Lung microvascular endothelial cell (primary cell): Measurements from ENCODE around the gene MFGE8. TPM values are rescaled to one million over a fixed set of nuclear protein-coding genes. Genes with fewer than 3 reads are reported as not detected.
A peak's percentile ranks its signal among the peaks of the same experiment; 100 is the strongest.

Source experiments
- DNase-seq, 2 donors: peaks; one replicate each; pipeline versions ENCODE4 v3.0.0 to v3.0.0-alpha.2; 2010; ENCODE audit warnings: low read depth in 2 of 2
- total RNA-seq: library from RNA; depleted of rRNA; stranded (reverse); fragments of >200 nt; gene quantifications from 2 replicates; pipeline ENCODE4 v1.2.1, GENCODE V29; 2014

Gene MFGE8
- total RNA-seq, 1 donor from 2014 or later, result 40.1 TPM

DNA sequence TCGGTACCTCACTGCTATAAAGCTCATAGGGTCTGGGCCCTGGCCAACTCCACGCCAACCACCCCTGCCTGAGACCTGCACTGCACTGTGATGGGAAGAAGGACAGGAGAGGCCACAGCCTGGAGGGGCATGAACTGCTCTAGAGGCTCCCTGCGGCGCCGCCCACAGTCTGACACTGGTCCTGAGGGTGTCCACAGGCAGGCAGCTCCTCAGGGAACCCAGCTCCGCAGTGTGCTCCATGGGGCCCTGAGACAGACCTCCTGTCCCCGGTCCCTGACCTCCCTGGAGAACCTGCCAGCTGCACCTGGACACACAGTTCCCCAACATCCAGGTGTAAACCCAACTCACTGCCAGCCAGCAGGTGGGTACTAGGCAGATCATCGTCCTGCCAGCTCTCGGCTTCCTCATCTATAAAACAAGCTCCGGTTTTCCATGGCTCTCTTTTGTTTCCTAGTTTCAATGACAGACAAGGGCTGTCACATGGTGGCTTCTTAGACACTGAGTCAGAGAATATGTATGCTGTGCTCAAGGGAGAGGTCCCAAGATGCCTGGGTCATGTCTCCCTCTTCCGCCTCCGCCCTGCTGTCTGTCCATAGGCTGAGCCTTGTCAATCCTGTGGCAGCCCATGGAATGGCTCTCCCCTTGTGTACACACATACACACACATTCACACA lies 12.7 kb downstream of the MFGE8 start:
- DNase-seq, result peak in 1 of 2 donors; percentile 51

- DNase-seq, result no peak
Measured at GRCh38 chr15:88899251-88899650, 13.9 kb downstream of the MFGE8 start.

DNA sequence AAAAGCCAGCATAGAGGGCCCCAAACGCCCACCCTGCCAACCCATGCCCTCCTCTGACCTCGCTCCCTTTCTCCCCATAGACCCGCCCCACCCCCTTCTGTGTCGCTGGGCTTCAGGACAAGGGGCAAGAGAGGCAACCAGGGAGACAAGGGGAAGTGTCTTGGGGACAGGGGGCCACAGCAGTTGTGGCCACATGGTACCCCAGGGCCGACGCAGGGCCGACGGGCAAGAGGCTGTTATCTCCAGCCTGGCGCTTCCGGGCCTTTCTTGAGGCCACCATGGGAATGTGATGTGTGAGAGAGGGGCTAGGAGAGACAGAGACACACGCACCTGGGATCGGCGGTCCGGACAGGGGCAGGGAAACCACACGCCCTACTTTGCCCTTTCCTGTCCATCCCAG lies 14.4 kb downstream of the MFGE8 start:
- DNase-seq, result no peak

- DNase-seq, result peak; percentile 64 to 87
Measured at GRCh38 chr15:88897456-88898194, 15.6 kb downstream of the MFGE8 start.

DNA sequence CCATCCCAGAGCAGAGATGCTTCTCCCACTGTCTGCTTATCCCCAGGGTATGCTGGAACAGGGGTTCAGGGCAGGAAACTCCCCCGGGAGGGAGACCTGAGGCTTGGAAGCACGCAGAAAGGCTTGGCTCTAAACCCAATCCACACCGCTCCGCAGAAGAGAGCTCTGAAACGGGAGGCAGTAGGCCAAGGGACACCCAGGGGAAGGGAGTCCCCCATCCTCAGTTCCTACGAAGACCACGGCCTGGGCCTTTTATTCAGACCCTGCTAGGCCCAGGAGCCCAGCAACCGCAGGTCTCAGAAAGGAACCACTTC lies 16.1 kb downstream of the MFGE8 start:
- DNase-seq, result no peak

DNA sequence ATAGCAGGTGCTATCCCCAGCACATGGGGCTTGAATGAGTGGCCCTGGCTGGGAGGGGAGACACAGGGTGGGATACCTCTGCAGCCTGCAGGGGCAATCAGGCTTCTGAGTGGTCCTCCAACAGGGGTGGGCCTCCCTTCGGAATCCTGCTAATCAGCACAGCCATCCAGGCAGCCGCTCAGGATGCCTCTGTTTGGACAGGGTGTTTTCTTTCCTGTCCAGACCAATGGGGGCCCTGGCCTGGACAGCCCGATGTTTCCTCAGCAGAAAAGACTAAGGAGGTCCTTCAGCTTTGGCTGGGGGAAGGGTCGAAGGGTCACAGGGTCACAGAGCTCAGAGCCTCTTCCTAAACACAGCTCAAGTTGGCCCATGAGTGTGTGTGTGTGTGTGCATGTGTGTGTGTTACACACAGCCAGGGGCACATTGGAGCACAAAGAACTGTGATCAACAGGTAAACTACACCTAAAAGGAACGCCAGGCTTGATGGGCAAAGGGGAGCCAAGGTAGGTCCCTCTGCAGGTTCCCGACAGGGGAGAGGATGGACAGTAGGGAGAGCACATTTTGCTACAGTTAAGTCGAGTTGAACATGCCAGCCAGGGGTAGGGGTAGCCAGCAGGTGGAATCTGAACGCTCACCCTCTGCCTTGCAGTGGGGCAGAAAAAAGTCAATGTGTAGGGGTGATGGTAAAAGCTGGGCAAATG lies 16.7 kb downstream of the MFGE8 start:
- peak; percentile 19 to 82 for DNase-seq

- peak; percentile 21 to 33 for DNase-seq
Measured at GRCh38 chr15:88894819-88895767, 18.1 kb downstream of the MFGE8 start, which contains the start of gene HAPLN3. HAPLN3 (minus strand) TSS chr15:88895544; CDS start chr15:88887298, 8,246 bp downstream.

DNA sequence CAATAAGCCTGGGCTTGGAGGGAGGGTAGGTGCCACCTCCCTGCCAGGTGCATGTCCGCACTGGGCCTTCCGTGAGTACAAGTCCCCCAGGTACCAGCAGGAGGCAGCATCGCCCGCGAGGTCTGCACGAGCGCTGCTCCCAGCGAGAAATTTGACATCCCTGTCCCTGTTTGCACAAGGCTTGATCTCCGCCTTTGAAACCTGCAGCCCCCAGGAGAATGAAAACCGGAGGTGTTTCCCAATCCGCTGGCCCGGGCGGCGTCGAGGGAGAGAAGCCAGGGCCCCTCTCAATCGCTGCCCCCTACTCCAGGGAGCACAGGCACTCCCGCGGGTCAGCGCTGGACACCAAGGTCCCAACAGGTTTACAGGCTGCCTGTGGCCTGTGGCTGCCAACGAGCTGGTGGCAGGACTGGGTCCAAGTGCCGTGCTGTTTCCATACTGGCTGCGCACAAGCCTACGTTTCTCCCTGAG lies 18.8 kb downstream of the MFGE8 start:
- DNase-seq, result peak; percentile 22 to 81

DNA sequence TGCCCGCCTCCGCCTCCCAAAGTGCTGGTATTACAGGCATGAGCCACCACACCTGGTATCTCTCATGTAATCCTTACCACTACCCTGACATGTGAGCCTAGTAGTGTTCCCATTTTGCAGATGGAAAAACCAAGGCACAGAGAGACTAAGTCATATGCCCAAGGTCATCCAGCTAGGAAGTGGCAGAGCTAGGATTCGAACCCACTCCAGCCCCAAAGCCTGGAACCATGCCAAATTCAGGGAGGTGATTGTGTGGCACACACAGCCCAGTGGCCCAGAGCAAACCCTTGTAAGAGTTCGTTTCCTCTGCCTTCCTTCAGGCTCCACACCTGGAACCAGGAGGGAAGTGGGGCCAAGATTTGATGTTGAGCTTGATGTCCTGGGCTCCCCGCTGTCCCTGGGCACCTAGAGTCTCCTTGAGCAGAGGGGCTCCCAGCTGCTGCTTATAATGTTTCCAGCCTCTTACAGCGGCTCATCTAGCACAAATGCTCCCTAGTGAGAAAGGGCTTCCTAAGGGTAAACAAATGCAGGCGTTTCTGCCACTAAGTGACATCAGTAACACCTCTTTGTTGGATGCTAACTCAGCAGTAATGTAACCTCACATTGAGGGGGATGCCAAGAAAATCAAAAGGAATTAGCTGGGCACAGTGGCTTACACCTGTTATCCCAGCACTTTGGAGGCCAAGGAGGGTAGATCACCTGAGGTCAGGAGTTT lies 21.5 kb downstream of the MFGE8 start:
- DNase-seq, result no peak

DNA sequence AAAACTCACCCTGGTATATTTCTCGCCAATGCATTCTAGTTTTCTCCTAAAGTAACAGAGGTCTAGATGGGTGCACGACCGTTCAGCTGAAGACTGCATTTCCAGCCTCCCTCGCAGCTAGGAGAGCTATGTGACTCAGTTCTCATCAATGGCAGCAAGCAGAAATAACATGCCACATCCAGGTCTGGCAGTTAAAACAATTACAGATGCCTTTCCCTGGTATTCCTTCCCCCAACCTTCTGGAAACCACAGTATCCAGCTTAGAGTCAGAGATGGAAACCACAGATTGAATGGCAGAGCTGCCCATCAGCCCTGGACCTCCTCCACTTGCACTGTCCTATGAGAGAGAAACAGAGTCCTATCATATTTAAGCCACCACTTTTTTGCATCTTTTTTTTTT lies 22.7 kb downstream of the MFGE8 start:
- DNase-seq, result no peak

DNA sequence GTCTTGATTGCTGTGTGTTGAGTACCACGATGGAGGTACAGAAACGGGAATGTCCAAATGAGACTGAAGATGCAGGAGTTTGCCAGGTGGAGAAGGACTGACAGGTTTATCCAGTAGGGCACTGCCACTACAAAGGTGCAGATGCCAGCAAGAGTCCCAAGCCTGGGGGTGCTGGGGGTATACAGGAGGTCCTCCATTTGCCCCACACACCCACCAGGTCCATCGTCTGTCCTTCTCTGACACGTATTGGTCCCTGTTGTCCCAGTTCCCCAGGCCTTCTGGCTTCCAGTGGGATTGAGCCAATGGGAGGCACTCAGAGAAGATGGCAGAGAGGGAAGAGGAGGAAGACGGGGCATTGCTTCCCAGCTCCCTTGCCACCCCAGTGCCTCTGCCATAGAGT lies 24.5 kb downstream of the MFGE8 start:
- DNase-seq, result no peak

DNA sequence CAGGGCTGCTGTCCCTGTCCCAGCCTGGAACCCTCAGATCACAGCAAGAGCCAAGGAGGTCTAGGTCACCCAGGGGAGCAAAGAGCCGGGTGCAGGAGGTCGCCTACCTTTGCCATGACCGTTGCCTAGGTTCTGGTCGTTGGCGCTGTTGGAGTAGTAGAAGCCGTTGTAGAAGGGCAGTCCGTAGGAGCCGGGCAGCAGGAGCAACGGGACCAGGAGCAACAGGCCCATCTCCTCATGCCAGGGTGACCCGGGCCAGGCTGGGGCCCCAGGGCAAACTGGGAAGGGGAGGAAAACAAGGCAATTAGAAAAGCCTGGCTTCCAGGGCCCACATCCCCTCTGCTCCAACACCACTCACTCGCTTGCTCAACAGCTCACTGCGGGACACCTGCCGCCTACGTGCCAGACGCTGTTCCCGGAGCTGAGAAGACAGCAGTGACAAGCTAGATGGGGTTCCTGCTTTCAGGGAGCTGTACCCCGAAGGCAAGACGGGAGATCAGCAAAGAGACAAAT lies 26.1 kb downstream of the MFGE8 start:
- no peak for DNase-seq

DNA sequence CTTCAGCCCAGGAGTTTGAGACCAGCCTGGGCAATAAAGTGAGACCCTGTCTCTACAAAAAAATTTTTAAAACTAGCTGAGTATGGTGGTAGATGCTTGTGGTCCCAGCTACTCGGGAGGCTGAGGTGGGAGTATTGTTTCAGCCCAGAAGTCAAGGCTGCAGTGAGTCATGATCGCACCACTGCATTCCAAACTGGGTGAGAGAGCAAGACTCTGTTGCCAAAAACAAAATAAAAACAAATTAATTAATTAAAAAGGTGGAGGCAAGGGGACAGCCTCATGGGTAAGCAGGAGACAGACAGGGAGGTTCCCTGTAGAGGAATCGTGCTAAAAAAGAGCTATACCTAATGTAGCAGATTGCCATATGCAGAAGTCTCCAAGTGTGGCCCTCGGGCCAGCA lies 30.4 kb downstream of the MFGE8 start:
- DNase-seq, result peak in 1 of 2 donors; percentile 19

DNA sequence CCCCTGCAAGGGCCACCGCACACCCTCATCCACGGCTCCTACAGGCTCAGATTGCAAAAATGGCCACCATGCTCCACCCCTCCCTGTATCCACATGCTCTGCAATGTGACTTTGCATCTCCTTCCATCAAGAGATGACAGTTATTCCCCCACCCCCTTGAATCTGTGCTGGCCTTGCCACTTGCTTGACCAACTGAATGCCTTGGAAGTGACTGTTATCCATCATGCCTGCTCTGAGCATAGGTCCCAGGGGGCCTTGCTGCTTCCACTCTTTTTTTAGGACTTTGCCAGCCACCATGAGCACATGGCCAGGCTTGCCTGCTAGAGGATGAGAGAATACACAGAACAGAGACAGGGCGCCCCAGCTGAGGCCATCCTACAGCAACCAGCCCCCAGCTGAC lies 31.4 kb downstream of the MFGE8 start:
- no peak for DNase-seq

GRCh38 chr15:88880944-88881740 lies 32.0 kb downstream of the MFGE8 start:
- DNase-seq, result no peak

GRCh38 chr15:88878720-88879184 lies 34.4 kb downstream of the MFGE8 start:
- peak; percentile 52 to 66 for DNase-seq

- no peak for DNase-seq
Measured at GRCh38 chr15:88877906-88878305, 35.3 kb downstream of the MFGE8 start.

DNA sequence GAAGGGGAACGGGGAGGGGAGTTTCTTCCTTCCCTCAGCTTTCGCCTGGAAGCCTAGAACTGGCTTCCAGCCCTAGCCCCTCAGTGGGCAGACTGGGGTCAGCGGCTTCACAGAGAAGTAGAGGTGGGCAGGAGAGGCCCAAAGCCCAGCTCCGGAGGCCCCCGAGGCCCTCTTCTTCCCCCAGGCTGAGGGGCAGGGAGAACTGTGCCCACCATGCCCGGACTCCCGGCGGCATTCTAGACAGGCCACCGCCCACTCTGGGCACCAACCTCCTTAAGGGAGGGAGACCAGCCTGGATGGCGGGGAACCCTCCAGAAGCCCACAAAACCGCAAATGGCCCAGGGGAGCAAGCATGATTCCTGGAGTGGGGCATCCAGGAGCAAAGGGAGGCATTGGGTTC lies 35.8 kb downstream of the MFGE8 start:
- no peak for DNase-seq

GRCh38 chr15:88876573-88876972 lies 36.6 kb downstream of the MFGE8 start:
- no peak for DNase-seq
